Body of pancreas (tissue), 4 donors: ENCODE data around the gene ZNF454.

Source experiments
- POLR2A ChIP-seq, 3 donors: fragments of 450-650 bp; IDR thresholded peaks; one replicate each; pipeline ENCODE4 v1.6.1; 2016; ENCODE audit warnings: antibody characterized with exemption in 3 of 3, mild to moderate bottlenecking in 2 of 3
- TF ChIP-seq, protein P1 (sequence below), 7 experiments: fragments of 450-650 bp in 4 of 7; fragments of 200-600 bp in 3 of 7; sonication (generic) in 3 of 7; IDR thresholded peaks; one replicate each; pipeline ENCODE4 v1.5.1; 2016 to 2019; ENCODE audit warnings: antibody characterized with exemption in 7 of 7

DNA sequence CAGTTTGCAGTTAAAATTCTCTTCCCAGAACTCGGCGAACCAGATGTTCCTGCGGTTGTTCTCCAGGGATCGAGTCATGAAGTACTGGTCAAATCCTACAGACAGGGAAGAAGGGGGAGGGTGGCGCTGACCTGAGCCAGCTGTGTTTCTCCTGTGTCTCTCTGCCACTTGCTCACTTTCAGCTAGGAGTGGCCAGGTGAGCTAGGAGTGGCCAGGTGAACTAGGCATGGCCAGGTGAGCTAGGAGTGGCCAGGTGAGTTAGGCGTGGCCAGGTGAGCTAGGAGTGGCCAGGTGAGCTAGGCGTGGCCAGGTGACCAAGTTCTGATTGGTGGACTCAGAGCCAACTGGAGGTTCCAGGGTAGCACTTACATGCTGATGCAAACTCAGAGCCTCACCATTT, 48.3 kb downstream of the ZNF454 start:
- no peak for TF ChIP-seq POLR2A (IDR thresholded peaks at IDR 0.05)
- TF ChIP-seq, protein P1, sequence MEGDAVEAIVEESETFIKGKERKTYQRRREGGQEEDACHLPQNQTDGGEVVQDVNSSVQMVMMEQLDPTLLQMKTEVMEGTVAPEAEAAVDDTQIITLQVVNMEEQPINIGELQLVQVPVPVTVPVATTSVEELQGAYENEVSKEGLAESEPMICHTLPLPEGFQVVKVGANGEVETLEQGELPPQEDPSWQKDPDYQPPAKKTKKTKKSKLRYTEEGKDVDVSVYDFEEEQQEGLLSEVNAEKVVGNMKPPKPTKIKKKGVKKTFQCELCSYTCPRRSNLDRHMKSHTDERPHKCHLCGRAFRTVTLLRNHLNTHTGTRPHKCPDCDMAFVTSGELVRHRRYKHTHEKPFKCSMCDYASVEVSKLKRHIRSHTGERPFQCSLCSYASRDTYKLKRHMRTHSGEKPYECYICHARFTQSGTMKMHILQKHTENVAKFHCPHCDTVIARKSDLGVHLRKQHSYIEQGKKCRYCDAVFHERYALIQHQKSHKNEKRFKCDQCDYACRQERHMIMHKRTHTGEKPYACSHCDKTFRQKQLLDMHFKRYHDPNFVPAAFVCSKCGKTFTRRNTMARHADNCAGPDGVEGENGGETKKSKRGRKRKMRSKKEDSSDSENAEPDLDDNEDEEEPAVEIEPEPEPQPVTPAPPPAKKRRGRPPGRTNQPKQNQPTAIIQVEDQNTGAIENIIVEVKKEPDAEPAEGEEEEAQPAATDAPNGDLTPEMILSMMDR (IDR thresholded peaks at IDR 0.05): no peak
